HepG2 (cell line): Measurements from ENCODE around the gene CHCHD1. TPM values are rescaled to one million over a fixed set of nuclear protein-coding genes. Genes with fewer than 3 reads are reported as not detected.

Experiments
- ARID5B ChIP-seq: IDR thresholded peaks from 2 replicates; pipeline ENCODE4 v1.4.0; 2020; ENCODE audit warnings: mild to moderate bottlenecking, missing genetic modification reagents
- DBP ChIP-seq: sonication (generic); formaldehyde crosslinking; IDR thresholded peaks from 2 replicates; pipeline ENCODE4 v1.4.0; 2020; ENCODE audit warnings: missing genetic modification reagents; ENCODE audit errors: not compliant biosample characterization
- DNMT1 ChIP-seq: sonication (generic); formaldehyde crosslinking; IDR thresholded peaks from 2 replicates; pipeline ENCODE4 v1.5.1; 2020; ENCODE audit warnings: mild to moderate bottlenecking, missing genetic modification reagents
- FIP1L1 ChIP-seq: fragments of 200-400 bp; formaldehyde crosslinking; IDR thresholded peaks from 2 replicates; pipeline ENCODE4 v1.6.1; 2018; ENCODE audit warnings: low read depth, mild to moderate bottlenecking, low read length, moderate library complexity, borderline replicate concordance; ENCODE audit not compliant: insufficient read depth
- GRHL1 ChIP-seq: sonication (generic); formaldehyde crosslinking; conservative IDR thresholded peaks from 2 replicates; pipeline ENCODE4 v1.8.0; 2022; ENCODE audit warnings: missing genetic modification reagents
- ISL2 ChIP-seq: sonication (generic); formaldehyde crosslinking; IDR thresholded peaks from 2 replicates; pipeline ENCODE4 v1.5.0; 2020; ENCODE audit warnings: missing genetic modification reagents
- KAT8 ChIP-seq: IDR thresholded peaks from 2 replicates; pipeline ENCODE4 v1.6.1; 2016; ENCODE audit warnings: missing genetic modification reagents, missing compliant biosample characterization
- KMT2A ChIP-seq: sonication (generic); formaldehyde crosslinking; IDR thresholded peaks from 2 replicates; pipeline ENCODE4 v1.4.0; 2020; ENCODE audit warnings: missing genetic modification reagents
- MTA1 ChIP-seq: sonication (generic); formaldehyde crosslinking; IDR thresholded peaks from 2 replicates; pipeline ENCODE4 v1.4.0; 2020; ENCODE audit warnings: missing genetic modification reagents, mild to moderate bottlenecking, borderline replicate concordance
- MYNN ChIP-seq: sonication (generic); formaldehyde crosslinking; IDR thresholded peaks from 2 replicates; pipeline ENCODE4 v1.4.0; 2020; ENCODE audit warnings: mild to moderate bottlenecking, low read depth, missing genetic modification reagents
- NFIB ChIP-seq: sonication (generic); formaldehyde crosslinking; IDR thresholded peaks from 2 replicates; pipeline ENCODE4 v1.9.0; 2021; ENCODE audit warnings: missing genetic modification reagents, mild to moderate bottlenecking, borderline replicate concordance
- PAWR ChIP-seq: sonication (generic); formaldehyde crosslinking; IDR thresholded peaks from 2 replicates; pipeline ENCODE4 v1.4.0; 2020; ENCODE audit warnings: missing genetic modification reagents, mild to moderate bottlenecking, borderline replicate concordance
- SOX5 ChIP-seq: IDR thresholded peaks from 2 replicates; pipeline ENCODE4 v1.6.1; 2016; ENCODE audit warnings: borderline replicate concordance
- TCF7 ChIP-seq: sonication (generic); IDR thresholded peaks from 2 replicates; pipeline ENCODE4 v1.6.1; 2016; ENCODE audit warnings: antibody characterized with exemption, low read depth
- TFE3 ChIP-seq: IDR thresholded peaks from 2 replicates; pipeline ENCODE4 v1.6.1; 2016
- ZFYVE20 ChIP-seq: sonication (generic); formaldehyde crosslinking; IDR thresholded peaks from 2 replicates; pipeline ENCODE4 v1.8.0; 2023; ENCODE audit warnings: low read depth, mild to moderate bottlenecking, moderate library complexity, missing genetic modification reagents, borderline replicate concordance
- ZNF713 ChIP-seq: sonication (generic); formaldehyde crosslinking; IDR thresholded peaks from 2 replicates; pipeline ENCODE4 v1.4.0; 2020; ENCODE audit warnings: mild to moderate bottlenecking, missing genetic modification reagents
- ZNF883 ChIP-seq: sonication (generic); formaldehyde crosslinking; IDR thresholded peaks from 2 replicates; pipeline ENCODE4 v1.5.1; 2020; ENCODE audit warnings: mild to moderate bottlenecking, missing genetic modification reagents; ENCODE audit errors: not compliant biosample characterization
- polyA plus RNA-seq, 8 experiments: library from polyadenylated mRNA; depleted of rRNA in 3 of 8; stranded (reverse) in 7 of 8; unstranded in 1 of 8; fragments of >200 nt; fragmentation: Illumina TruSeq in 4 of 8; extraction: Trizol in 4 of 8; gene quantifications; 2 replicates each; pipeline versions ENCODE4 v1.2.1 to v1.2.3, GENCODE V29; 2011 to 2016; ENCODE audit warnings: low read depth in 4 of 8, missing spikeins in 1 of 8, mixed read lengths in 1 of 8; ENCODE audit not compliant: insufficient read depth in 1 of 8
- total RNA-seq, 5 experiments: library from RNA; depleted of rRNA; stranded (reverse); fragments of >200 nt; fragmentation: Illumina TruSeq; extraction: Trizol; gene quantifications; 2 replicates each; pipeline ENCODE4 v1.2.3, GENCODE V29; 2016; ENCODE audit warnings: low read depth in 1 of 5
- TF ChIP-seq, protein P1 (sequence below): conservative IDR thresholded peaks from 2 replicates; pipeline ENCODE4 v1.6.1; 2018; ENCODE audit warnings: missing genetic modification reagents

Gene CHCHD1
- total and polyA plus RNA-seq, 2 of the 13 experiments (the other 11 are each of a cell fraction or from before 2014, with no cell fraction given), result 36.9 to 71.2 TPM

GRCh38 chr10:73772281-73773151, 9.3 kb upstream of the CHCHD1 start (continued):
- no peak for TF ChIP-seq ARID5B (CRISPR knock-in tag)
- TF ChIP-seq DNMT1, result no peak
- peak; percentile 83 for TF ChIP-seq KMT2A (CRISPR knock-in tag)
- TF ChIP-seq NFIB, result no peak
- no peak for TF ChIP-seq TFE3 (CRISPR knock-in tag)
- no peak for TF ChIP-seq ISL2 (CRISPR knock-in tag)
- no peak for TF ChIP-seq MTA1 (CRISPR knock-in tag)
- TF ChIP-seq ZNF713 (CRISPR knock-in tag), result no peak
- 0 out of 2 replicates have a peak, but pooled peaks have one; percentile 26 for TF ChIP-seq KAT8 (CRISPR knock-in tag)
- no peak for TF ChIP-seq DBP
- no peak for TF ChIP-seq ZNF883
- no peak for TF ChIP-seq ZFYVE20
- no peak for TF ChIP-seq TCF7
- no peak for TF ChIP-seq GRHL1 (CRISPR knock-in tag)
- TF ChIP-seq SOX5, result peak; percentile 29; the same call in 1 of the 2 replicates
- TF ChIP-seq PAWR (CRISPR knock-in tag), result no peak
- TF ChIP-seq FIP1L1, result no peak; the same call in 1 of the 2 replicates
- TF ChIP-seq MYNN (CRISPR knock-in tag), result no peak
- TF ChIP-seq, protein P1, sequence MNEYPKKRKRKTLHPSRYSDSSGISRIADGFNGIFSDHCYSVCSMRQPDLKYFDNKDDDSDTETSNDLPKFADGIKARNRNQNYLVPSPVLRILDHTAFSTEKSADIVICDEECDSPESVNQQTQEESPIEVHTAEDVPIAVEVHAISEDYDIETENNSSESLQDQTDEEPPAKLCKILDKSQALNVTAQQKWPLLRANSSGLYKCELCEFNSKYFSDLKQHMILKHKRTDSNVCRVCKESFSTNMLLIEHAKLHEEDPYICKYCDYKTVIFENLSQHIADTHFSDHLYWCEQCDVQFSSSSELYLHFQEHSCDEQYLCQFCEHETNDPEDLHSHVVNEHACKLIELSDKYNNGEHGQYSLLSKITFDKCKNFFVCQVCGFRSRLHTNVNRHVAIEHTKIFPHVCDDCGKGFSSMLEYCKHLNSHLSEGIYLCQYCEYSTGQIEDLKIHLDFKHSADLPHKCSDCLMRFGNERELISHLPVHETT (CRISPR knock-in tag), result no peak
